GM12878 (cell line): ENCODE data around the gene DHX32. TPM values are rescaled to one million over a fixed set of nuclear protein-coding genes. Genes with fewer than 3 reads are reported as not detected.

Experiments used
- ASH2L ChIP-seq: fragments of 300-600, 200-600 bp; sonication (generic); IDR thresholded peaks from 2 replicates; pipeline ENCODE4 v1.6.1; 2017; ENCODE audit warnings: low read depth, mild to moderate bottlenecking, borderline replicate concordance
- CEBPB ChIP-seq, 2 experiments: fragments of 150-350 bp in 1 of 2; IDR thresholded peaks; 2 replicates each; pipeline ENCODE4 v1.6.1; 2012 to 2014; ENCODE audit warnings: low read depth in 2 of 2, low read length in 2 of 2, borderline replicate concordance in 1 of 2, inconsistent platforms in 1 of 2
- CHD4 ChIP-seq: fragments of 200-600 bp; sonication (generic); IDR thresholded peaks from 2 replicates; pipeline ENCODE4 v1.6.1; 2016; ENCODE audit warnings: mild to moderate bottlenecking
- CREB1 ChIP-seq: IDR thresholded peaks from 2 replicates; pipeline ENCODE4 v1.6.1; 2012; ENCODE audit warnings: low read depth, mild to moderate bottlenecking, inconsistent platforms
- EZH2 ChIP-seq: IDR thresholded peaks from 2 replicates; pipeline ENCODE4 v1.6.1; 2012; ENCODE audit warnings: low read depth, mild to moderate bottlenecking, control low read depth, inconsistent platforms, low read length, borderline replicate concordance; ENCODE audit not compliant: control insufficient read depth
- FOXM1 ChIP-seq: IDR thresholded peaks from 2 replicates; pipeline ENCODE4 v1.6.1; 2012; ENCODE audit warnings: low read depth, mild to moderate bottlenecking, inconsistent platforms, low read length, moderate library complexity
- IKZF1 ChIP-seq: fragments of 450-650 bp; conservative IDR thresholded peaks from 2 replicates; pipeline ENCODE4 v1.6.1; 2017; ENCODE audit warnings: antibody characterized with exemption, mild to moderate bottlenecking
- MXI1 ChIP-seq: fragments of 150-350 bp; IDR thresholded peaks from 2 replicates; pipeline ENCODE4 v1.6.1; 2011; ENCODE audit warnings: low read depth, mild to moderate bottlenecking, inconsistent platforms, low read length, improper control_type of control experiment
- MYC ChIP-seq: IDR thresholded peaks from 2 replicates; pipeline ENCODE4 v1.6.1; 2011; ENCODE audit warnings: mild to moderate bottlenecking, low read length, moderate library complexity, inconsistent platforms; ENCODE audit not compliant: insufficient read depth, insufficient replicate concordance, insufficient read length, severe bottlenecking
- NFXL1 ChIP-seq: fragments of 450-650 bp; IDR thresholded peaks from 2 replicates; pipeline ENCODE4 v1.6.1; 2017; ENCODE audit warnings: antibody characterized with exemption, mild to moderate bottlenecking, borderline replicate concordance
- PAX5 ChIP-seq: IDR thresholded peaks from 2 replicates; pipeline ENCODE4 v1.6.1; 2011; ENCODE audit warnings: low read depth, low read length, borderline replicate concordance
- POLR2AphosphoS2 ChIP-seq: IDR thresholded peaks from 2 replicates; pipeline ENCODE4 v1.6.1; 2011; ENCODE audit warnings: low read depth, mild to moderate bottlenecking, low read length, improper control_type of control experiment, moderate library complexity
- SMARCA5 ChIP-seq: fragments of 450-650 bp; IDR thresholded peaks from 2 replicates; pipeline ENCODE4 v1.6.1; 2017; ENCODE audit warnings: mild to moderate bottlenecking
- TCF12 ChIP-seq: IDR thresholded peaks from 2 replicates; pipeline ENCODE4 v1.6.1; 2011; ENCODE audit warnings: low read depth, mild to moderate bottlenecking, low read length
- ZNF207 ChIP-seq: fragments of 450-650 bp; IDR thresholded peaks from 2 replicates; pipeline ENCODE4 v1.6.1; 2014; ENCODE audit warnings: antibody characterized with exemption, mild to moderate bottlenecking, borderline replicate concordance
- ZNF622 ChIP-seq: fragments of 450-650 bp; IDR thresholded peaks from 2 replicates; pipeline ENCODE4 v1.6.1; 2017; ENCODE audit warnings: mild to moderate bottlenecking, inconsistent platforms
- ZSCAN29 ChIP-seq: fragments of 450-650 bp; IDR thresholded peaks from 2 replicates; pipeline ENCODE4 v1.6.1; 2017; ENCODE audit warnings: mild to moderate bottlenecking, moderate library complexity
- polyA plus RNA-seq, 11 experiments: library from polyadenylated mRNA; depleted of rRNA in 4 of 11; unstranded in 6 of 11; stranded (reverse) in 5 of 11; fragments of >200 nt; fragmentation: Nextera tagmentation in 4 of 11; fragmentation: Illumina TruSeq in 1 of 11; extraction: Ambion mirVana in 4 of 11; extraction: Trizol in 1 of 11; gene quantifications; 1 replicate in 1 of 11; 2 replicates in 10 of 11; pipeline versions ENCODE4 v1.2.1 to v1.2.3, GENCODE V29; 2011 to 2016; ENCODE audit warnings: inconsistent platforms in 2 of 11, missing spikeins in 2 of 11, low read depth in 1 of 11
- total RNA-seq, 4 experiments: library from RNA; depleted of rRNA in 3 of 4; stranded (reverse); fragments of >200 nt in 3 of 4; fragmentation: Illumina TruSeq in 1 of 4; extraction: Trizol in 1 of 4; gene quantifications; 2 replicates each; pipeline versions ENCODE4 v1.2.1 to v1.2.3, GENCODE V29; 2013 to 2021
- TF ChIP-seq, protein P1 (sequence below): IDR thresholded peaks from 2 replicates; pipeline ENCODE4 v1.6.1; 2012; ENCODE audit warnings: mild to moderate bottlenecking, low read depth, low read length
- TF ChIP-seq, protein P2 (sequence below): fragments of 450-650 bp; formaldehyde crosslinking; IDR thresholded peaks from 2 replicates; pipeline ENCODE4 v1.4.0; 2022; ENCODE audit warnings: mild to moderate bottlenecking, moderate library complexity
- TF ChIP-seq, protein P3 (sequence below): IDR thresholded peaks from 2 replicates; pipeline ENCODE4 v1.6.1; 2011; ENCODE audit warnings: borderline replicate concordance, low read depth, mild to moderate bottlenecking, moderate library complexity, low read length; ENCODE audit not compliant: insufficient read depth, poor library complexity, severe bottlenecking

DHX32 gene
- total and polyA plus RNA-seq, 10 of the 15 experiments (the other 5 are each of a cell fraction or from before 2014, with no cell fraction given), result 5.4 to 21.0 (median 16.0) TPM

GRCh38 chr10:125822878-125823662, 58.0 kb downstream of the DHX32 start, which contains the start of the genes BCCIP and UROS (continued):
- TF ChIP-seq, protein P1, sequence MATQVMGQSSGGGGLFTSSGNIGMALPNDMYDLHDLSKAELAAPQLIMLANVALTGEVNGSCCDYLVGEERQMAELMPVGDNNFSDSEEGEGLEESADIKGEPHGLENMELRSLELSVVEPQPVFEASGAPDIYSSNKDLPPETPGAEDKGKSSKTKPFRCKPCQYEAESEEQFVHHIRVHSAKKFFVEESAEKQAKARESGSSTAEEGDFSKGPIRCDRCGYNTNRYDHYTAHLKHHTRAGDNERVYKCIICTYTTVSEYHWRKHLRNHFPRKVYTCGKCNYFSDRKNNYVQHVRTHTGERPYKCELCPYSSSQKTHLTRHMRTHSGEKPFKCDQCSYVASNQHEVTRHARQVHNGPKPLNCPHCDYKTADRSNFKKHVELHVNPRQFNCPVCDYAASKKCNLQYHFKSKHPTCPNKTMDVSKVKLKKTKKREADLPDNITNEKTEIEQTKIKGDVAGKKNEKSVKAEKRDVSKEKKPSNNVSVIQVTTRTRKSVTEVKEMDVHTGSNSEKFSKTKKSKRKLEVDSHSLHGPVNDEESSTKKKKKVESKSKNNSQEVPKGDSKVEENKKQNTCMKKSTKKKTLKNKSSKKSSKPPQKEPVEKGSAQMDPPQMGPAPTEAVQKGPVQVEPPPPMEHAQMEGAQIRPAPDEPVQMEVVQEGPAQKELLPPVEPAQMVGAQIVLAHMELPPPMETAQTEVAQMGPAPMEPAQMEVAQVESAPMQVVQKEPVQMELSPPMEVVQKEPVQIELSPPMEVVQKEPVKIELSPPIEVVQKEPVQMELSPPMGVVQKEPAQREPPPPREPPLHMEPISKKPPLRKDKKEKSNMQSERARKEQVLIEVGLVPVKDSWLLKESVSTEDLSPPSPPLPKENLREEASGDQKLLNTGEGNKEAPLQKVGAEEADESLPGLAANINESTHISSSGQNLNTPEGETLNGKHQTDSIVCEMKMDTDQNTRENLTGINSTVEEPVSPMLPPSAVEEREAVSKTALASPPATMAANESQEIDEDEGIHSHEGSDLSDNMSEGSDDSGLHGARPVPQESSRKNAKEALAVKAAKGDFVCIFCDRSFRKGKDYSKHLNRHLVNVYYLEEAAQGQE, result 0 out of 2 replicates have a peak, but pooled peaks have one; percentile 11
- no peak for TF ChIP-seq ZSCAN29
- TF ChIP-seq, protein P2, sequence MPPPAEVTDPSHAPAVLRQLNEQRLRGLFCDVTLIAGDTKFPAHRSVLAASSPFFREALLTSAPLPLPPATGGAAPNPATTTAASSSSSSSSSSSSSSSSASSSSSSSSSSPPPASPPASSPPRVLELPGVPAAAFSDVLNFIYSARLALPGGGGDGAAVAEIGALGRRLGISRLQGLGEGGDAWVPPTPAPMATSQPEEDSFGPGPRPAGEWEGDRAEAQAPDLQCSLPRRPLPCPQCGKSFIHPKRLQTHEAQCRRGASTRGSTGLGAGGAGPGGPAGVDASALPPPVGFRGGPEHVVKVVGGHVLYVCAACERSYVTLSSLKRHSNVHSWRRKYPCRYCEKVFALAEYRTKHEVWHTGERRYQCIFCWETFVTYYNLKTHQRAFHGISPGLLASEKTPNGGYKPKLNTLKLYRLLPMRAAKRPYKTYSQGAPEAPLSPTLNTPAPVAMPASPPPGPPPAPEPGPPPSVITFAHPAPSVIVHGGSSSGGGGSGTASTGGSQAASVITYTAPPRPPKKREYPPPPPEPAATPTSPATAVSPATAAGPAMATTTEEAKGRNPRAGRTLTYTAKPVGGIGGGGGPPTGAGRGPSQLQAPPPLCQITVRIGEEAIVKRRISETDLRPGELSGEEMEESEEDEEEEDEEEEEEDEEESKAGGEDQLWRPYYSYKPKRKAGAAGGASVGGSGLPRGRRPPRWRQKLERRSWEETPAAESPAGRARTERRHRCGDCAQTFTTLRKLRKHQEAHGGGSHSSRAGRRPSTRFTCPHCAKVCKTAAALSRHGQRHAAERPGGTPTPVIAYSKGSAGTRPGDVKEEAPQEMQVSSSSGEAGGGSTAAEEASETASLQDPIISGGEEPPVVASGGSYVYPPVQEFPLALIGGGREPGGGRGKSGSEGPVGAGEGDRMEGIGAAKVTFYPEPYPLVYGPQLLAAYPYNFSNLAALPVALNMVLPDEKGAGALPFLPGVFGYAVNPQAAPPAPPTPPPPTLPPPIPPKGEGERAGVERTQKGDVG (CRISPR knock-in tag), result no peak
- TF ChIP-seq EZH2, result no peak
- TF ChIP-seq ZNF622, result no peak
- no peak for TF ChIP-seq TCF12
- TF ChIP-seq MXI1, result peak; percentile 90
- no peak for TF ChIP-seq NFXL1
- no peak for TF ChIP-seq CHD4
- no peak for TF ChIP-seq MYC
- TF ChIP-seq CEBPB (IDR thresholded peaks at IDR 0.05; ENCODE audit: borderline replicate concordance in 1 of 2, low read depth in 2 of 2, low read length in 2 of 2), result no peak
- no peak for TF ChIP-seq PAX5
- peak; percentile 98 for TF ChIP-seq ZNF207
- TF ChIP-seq SMARCA5, result peak; percentile 71; the same call in 1 of the 2 replicates
- peak; percentile 93 for TF ChIP-seq IKZF1
- TF ChIP-seq, protein P3, sequence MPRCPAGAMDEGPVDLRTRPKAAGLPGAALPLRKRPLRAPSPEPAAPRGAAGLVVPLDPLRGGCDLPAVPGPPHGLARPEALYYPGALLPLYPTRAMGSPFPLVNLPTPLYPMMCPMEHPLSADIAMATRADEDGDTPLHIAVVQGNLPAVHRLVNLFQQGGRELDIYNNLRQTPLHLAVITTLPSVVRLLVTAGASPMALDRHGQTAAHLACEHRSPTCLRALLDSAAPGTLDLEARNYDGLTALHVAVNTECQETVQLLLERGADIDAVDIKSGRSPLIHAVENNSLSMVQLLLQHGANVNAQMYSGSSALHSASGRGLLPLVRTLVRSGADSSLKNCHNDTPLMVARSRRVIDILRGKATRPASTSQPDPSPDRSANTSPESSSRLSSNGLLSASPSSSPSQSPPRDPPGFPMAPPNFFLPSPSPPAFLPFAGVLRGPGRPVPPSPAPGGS, result no peak
- peak; percentile 59; the same call in 1 of the 2 replicates for TF ChIP-seq CREB1
- no peak for TF ChIP-seq FOXM1
- 0 out of 2 replicates have a peak, but pooled peaks have one; percentile 44 for TF ChIP-seq ASH2L
- TF ChIP-seq POLR2AphosphoS2, result peak; percentile 86; the same call in 1 of the 2 replicates
